EL (cell line): ENCODE data around the gene SCRN2.

ENCODE experiments used
- DNase-seq: peaks from one replicate; pipeline ENCODE4 v3.0.0-alpha.2; 2016

Gene SCRN2

GRCh38 chr17:47840742-47841487, at the start of gene SCRN2:
Gene SCRN2 (minus strand): TSS chr17:47841273. CDS start chr17:47840843, 430 bp downstream.
- peak; percentile 82 for DNase-seq

- peak; percentile 80 for DNase-seq
Observed at GRCh38 chr17:47889734-47890529, 48.9 kb upstream of the SCRN2 start.

- DNase-seq: no peak
Observed at GRCh38 chr17:47888293-47888692, 47.2 kb upstream of the SCRN2 start.

- DNase-seq: no peak
Observed at GRCh38 chr17:47884905-47885730, 44.0 kb upstream of the SCRN2 start.

GRCh38 chr17:47884427-47884740, 43.3 kb upstream of the SCRN2 start:
- no peak for DNase-seq

- no peak for DNase-seq
Observed at GRCh38 chr17:47883589-47884426, 42.7 kb upstream of the SCRN2 start.

- no peak for DNase-seq
Observed at GRCh38 chr17:47882695-47883588, 41.9 kb upstream of the SCRN2 start.

- DNase-seq: peak; percentile 71
Observed at GRCh38 chr17:47882247-47882646, 41.2 kb upstream of the SCRN2 start.

- no peak for DNase-seq
Observed at GRCh38 chr17:47879776-47880454, 38.8 kb upstream of the SCRN2 start.

GRCh38 chr17:47879028-47879585, 38.0 kb upstream of the SCRN2 start:
- DNase-seq: peak; percentile 76

- DNase-seq: peak; percentile 34
Observed at GRCh38 chr17:47878203-47879027, 37.3 kb upstream of the SCRN2 start.

GRCh38 chr17:47877368-47878034, 36.4 kb upstream of the SCRN2 start:
- DNase-seq: no peak

GRCh38 chr17:47875011-47875985, 34.2 kb upstream of the SCRN2 start:
- DNase-seq: peak; percentile 62

GRCh38 chr17:47873200-47874090, 32.4 kb upstream of the SCRN2 start:
- no peak for DNase-seq

- no peak for DNase-seq
Observed at GRCh38 chr17:47872651-47873161, 31.6 kb upstream of the SCRN2 start.

- no peak for DNase-seq
Observed at GRCh38 chr17:47872019-47872650, 31.1 kb upstream of the SCRN2 start.
